Activated CD8-positive, alpha-beta memory T cell treated with anti-CD3 and anti-CD28 coated beads for 24 hours (primary cell): ENCODE results near the gene ZNF772.

Experiments
- DNase-seq: peaks from one replicate; pipeline ENCODE4 v3.0.0-alpha.2; 2020

Gene ZNF772

DNA sequence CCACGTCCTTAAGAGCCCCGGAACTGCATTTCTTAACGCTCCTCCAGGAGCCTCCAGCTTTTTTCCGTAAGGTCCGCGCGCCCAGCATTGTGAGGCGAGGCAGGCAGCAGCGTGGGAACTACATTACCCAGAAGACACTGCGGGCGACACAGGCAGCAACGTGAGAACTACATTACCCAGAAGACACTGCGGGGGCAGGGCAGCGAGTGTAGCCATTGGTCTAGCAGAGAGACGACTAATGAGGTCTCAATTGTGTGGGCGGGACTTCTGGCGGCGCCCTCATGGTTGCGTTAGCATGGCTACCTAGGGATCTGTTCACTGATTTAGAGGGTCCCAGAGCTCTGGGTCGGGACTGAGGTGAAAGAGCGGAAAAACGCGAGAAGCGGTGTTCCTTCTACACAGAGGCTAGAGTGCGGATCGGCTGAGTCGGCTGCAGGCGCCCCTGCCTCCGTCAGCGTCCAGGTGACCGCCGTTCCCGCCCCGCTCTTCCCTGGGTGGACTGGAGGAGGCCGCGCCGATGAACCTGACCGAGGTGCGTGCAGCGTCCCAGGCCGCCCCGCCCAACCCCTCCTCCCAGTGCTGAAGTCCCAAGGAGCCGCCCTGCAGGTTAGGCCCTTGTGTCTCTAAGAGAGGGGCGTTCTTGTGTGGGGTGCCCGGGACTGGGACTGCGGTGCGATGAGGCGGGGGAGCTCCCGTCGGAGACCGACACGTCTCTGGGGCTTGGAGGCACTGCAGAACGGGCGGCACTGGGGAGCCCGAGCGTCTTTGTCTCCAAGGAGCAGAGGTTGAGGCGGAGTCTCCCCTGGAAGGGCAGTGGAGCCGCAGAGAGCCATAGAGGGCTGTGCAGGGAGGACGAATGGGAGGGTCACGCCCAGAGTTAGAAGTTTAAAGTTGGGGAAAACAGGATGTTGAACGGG lies 42.0 kb downstream of the ZNF772 start, which contains the start of gene ZNF749:
Gene ZNF749, plus strand, starts transcription at position 264 of the 917 bp plus-strand sequence. Its CDS starts 254 bp downstream, at position 518.
- peak; percentile 95 for DNase-seq

DNA sequence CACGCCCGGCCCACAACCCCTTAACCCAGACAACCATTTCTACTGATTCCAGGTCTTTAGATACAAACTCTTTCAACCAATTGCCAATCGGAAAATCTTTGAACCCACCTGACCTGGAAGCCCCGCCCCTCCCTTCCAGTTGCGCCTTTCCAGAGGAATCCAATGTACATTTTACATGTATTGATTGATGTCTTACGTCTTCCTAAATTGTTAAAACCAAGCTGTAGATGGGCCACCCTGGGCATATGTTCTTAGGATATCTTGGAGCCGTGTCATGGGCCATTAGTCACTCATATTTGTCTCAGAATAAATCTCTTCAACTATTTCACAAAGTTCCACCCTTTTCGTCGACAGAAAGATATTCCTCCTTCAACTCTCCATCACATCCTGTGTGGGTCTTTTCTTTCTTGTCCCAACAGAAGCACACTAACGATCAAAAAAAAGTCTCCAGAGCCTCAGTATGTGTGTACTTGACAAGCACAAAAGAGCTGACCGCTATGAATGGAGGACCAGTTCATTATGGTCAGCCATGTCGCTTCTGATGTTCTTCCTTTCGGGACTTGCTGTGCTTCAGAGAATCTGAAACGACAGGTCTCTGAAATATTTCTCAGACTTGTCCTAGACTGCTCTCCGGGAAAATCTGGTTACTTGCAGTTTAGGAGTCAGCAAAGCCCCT lies 42.8 kb downstream of the ZNF772 start:
- no peak for DNase-seq

DNA sequence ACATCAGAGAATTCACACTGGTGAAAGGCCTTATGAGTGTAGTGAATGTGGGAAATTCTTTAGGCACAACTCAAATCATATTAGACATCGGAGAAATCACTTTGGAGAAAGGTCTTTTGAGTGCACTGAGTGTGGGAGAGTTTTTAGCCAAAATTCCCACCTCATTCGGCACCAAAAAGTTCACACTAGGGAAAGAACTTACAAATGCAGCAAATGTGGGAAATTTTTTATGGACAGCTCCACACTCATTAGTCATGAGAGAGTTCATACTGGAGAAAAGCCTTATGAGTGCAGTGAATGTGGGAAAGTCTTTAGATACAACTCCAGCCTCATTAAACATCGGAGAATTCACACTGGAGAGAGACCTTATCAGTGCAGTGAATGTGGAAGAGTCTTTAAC lies 56.3 kb downstream of the ZNF772 start:
- no peak for DNase-seq

DNA sequence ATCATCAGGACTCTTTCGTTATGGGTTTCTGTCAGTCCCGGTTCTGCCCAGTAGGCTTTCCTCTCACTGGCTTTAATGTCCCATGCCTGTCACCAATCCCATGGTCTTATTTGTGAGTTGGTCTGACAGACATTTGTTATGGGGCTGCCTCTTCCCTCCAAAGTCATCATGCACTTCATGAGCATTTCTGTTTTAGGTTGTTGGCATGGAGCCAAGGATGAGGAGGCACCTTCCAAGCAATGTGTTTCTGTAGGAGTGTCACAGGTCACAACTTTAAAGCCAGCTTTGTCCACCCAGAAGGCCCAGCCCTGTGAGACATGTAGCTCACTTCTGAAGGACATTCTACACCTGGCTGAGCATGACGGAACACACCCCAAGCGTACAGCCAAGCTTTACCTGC lies 57.9 kb downstream of the ZNF772 start:
- DNase-seq, result no peak
